H1 (cell line): ENCODE results near the gene EED. TPM values are rescaled to one million over a fixed set of nuclear protein-coding genes. Genes with fewer than 3 reads are reported as not detected.

Experiments used
- CTBP2 ChIP-seq: IDR thresholded peaks from 2 replicates; pipeline ENCODE4 v1.7.0; 2011; ENCODE audit warnings: borderline replicate concordance, mild to moderate bottlenecking, moderate library complexity, mixed read lengths, low read length; ENCODE audit not compliant: insufficient read depth, insufficient read length
- polyA plus RNA-seq, 7 experiments: library from polyadenylated mRNA; depleted of rRNA in 3 of 7; stranded (reverse) in 5 of 7; unstranded in 2 of 7; fragments of >200 nt in 5 of 7; fragments of 200-250 nt in 2 of 7; gene quantifications; 1 replicate in 5 of 7; 2 replicates in 1 of 7; 4 replicates in 1 of 7; pipeline versions ENCODE4 v1.2.1 to v1.2.3, GENCODE V29; 2011 to 2013; ENCODE audit warnings: missing spikeins in 2 of 7, mixed read lengths in 2 of 7
- total RNA-seq: library from RNA; stranded (reverse); fragmentation: NEBNext Ultra II Directional; extraction: Animal tissue kit (Norgen Biotek cat#: 25700); gene quantifications from 2 replicates; pipeline ENCODE4 v1.2.1, GENCODE V29; 2021

EED gene
- total and polyA plus RNA-seq, 2 of the 8 experiments (the other 6 are each of a cell fraction or from before 2014, with no cell fraction given): 12.6 to 26.9 TPM

GRCh38 chr11:86256608-86257007 is 12.1 kb downstream of the EED start (continued):
- TF ChIP-seq CTBP2: no peak
